ENCODE results near the gene CCDC91.
"Not testable (repeated sequence)": the region's sequence is repeated elsewhere in the genome, so short reads cannot be mapped to it uniquely, and the experiment has no call there.

The CCDC91 gene

GRCh38 chr12:28378736-28379135 lies 188.5 kb downstream of the CCDC91 start:
- no peak for DNase-seq

GRCh38 chr12:28379779-28380178 lies 189.5 kb downstream of the CCDC91 start:
- DNase-seq = not testable (repeated sequence)

GRCh38 chr12:28383368-28383767 lies 193.1 kb downstream of the CCDC91 start:
- DNase-seq = no peak

- DNase-seq = no peak
These were observed 198.6 kb downstream of the CCDC91 start for GRCh38 chr12:28388879-28389278.

- no peak for DNase-seq
These were observed 199.9 kb downstream of the CCDC91 start for GRCh38 chr12:28390206-28390605.

GRCh38 chr12:28390761-28391385 lies 200.6 kb downstream of the CCDC91 start:
- no peak for DNase-seq

GRCh38 chr12:28409892-28410291 lies 219.6 kb downstream of the CCDC91 start:
- DNase-seq = no peak

GRCh38 chr12:28413460-28414109 lies 223.3 kb downstream of the CCDC91 start:
- DNase-seq = no peak

- no peak for DNase-seq
These were observed 225.5 kb downstream of the CCDC91 start for GRCh38 chr12:28415755-28416154.

- no peak for DNase-seq
These were observed 231.1 kb downstream of the CCDC91 start for GRCh38 chr12:28421374-28421773.

- no peak for DNase-seq
These were observed 234.7 kb downstream of the CCDC91 start for GRCh38 chr12:28424965-28425364.

- no peak for DNase-seq
These were observed 235.3 kb downstream of the CCDC91 start for GRCh38 chr12:28425526-28425925.

- DNase-seq = no peak
These were observed 236.8 kb downstream of the CCDC91 start for GRCh38 chr12:28427046-28427445.

- no peak for DNase-seq
These were observed 249.9 kb downstream of the CCDC91 start for GRCh38 chr12:28440081-28440608.

GRCh38 chr12:28442101-28442500 lies 251.8 kb downstream of the CCDC91 start:
- DNase-seq = no peak

GRCh38 chr12:28443337-28443736 lies 253.1 kb downstream of the CCDC91 start:
- DNase-seq = no peak

GRCh38 chr12:28446031-28446430 lies 255.8 kb downstream of the CCDC91 start:
- no peak for DNase-seq

GRCh38 chr12:28453686-28454085 lies 263.4 kb downstream of the CCDC91 start:
- DNase-seq = no peak

- no peak for DNase-seq
These were observed 266.9 kb downstream of the CCDC91 start for GRCh38 chr12:28456934-28457710.

- DNase-seq = no peak
These were observed 267.5 kb downstream of the CCDC91 start for GRCh38 chr12:28457785-28458184.

GRCh38 chr12:28459481-28459880 lies 269.2 kb downstream of the CCDC91 start:
- DNase-seq = no peak

- DNase-seq = no peak
These were observed 270.3 kb downstream of the CCDC91 start for GRCh38 chr12:28460420-28461130.

GRCh38 chr12:28463396-28463795 lies 273.1 kb downstream of the CCDC91 start:
- no peak for DNase-seq
